ENCODE data around the gene SLC3A2.

DNA sequence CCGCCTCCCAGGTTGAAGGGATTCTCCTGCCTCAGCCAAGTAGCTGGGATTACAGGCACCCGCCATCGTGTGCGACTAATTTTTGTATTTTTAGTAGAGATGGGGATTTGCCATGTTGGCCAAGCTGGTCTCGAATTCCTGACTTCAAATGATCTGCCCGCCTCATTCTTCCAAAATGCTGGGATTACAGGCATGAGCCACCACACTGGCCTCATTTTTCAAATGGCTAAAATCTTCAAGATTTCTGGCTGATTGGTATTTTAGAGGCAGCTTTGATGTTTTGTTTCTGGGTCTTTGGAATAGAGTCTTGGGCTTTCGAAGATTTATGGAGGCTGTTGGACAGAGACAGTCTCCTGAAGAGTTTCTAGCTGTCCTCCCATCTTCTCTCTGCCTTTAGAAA lies 5.8 kb upstream of the SLC3A2 start:
- no peak for TF ChIP-seq EZH2 (IDR thresholded peaks at IDR 0.05; ENCODE audit: low read depth)
- TF ChIP-seq, protein P1, sequence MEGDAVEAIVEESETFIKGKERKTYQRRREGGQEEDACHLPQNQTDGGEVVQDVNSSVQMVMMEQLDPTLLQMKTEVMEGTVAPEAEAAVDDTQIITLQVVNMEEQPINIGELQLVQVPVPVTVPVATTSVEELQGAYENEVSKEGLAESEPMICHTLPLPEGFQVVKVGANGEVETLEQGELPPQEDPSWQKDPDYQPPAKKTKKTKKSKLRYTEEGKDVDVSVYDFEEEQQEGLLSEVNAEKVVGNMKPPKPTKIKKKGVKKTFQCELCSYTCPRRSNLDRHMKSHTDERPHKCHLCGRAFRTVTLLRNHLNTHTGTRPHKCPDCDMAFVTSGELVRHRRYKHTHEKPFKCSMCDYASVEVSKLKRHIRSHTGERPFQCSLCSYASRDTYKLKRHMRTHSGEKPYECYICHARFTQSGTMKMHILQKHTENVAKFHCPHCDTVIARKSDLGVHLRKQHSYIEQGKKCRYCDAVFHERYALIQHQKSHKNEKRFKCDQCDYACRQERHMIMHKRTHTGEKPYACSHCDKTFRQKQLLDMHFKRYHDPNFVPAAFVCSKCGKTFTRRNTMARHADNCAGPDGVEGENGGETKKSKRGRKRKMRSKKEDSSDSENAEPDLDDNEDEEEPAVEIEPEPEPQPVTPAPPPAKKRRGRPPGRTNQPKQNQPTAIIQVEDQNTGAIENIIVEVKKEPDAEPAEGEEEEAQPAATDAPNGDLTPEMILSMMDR (conservative IDR thresholded peaks at IDR 0.05) = no peak
